Transverse colon (tissue), 4 donors: ENCODE data around the gene DLG2. TPM values are rescaled to one million over a fixed set of nuclear protein-coding genes. Genes with fewer than 3 reads are reported as not detected.

ENCODE experiments used
- DNase-seq: peaks from one replicate; pipeline ENCODE4 v3.0.0-alpha.2; 2019
- H3K27ac ChIP-seq, 4 donors: fragments of 200-600 bp; sonication (generic); 2 replicates each; pipeline ENCODE4 v1.5.1; 2016 to 2018; ENCODE audit warnings: inconsistent platforms in 4 of 4
- H3K27me3 ChIP-seq: fragments of 200-600 bp; sonication (generic); 2 replicates; pipeline ENCODE4 v1.5.1; 2017; ENCODE audit warnings: inconsistent platforms
- H3K36me3 ChIP-seq, 4 donors: fragments of 200-600 bp; sonication (generic); 2 replicates each; pipeline ENCODE4 v1.5.1; 2017 to 2019; ENCODE audit warnings: inconsistent platforms in 4 of 4
- H3K4me1 ChIP-seq, 4 donors: fragments of 200-600 bp; sonication (generic); 2 replicates each; pipeline ENCODE4 v1.5.1; 2017 to 2020; ENCODE audit warnings: inconsistent platforms in 4 of 4
- H3K4me3 ChIP-seq, 4 donors: fragments of 200-600 bp; sonication (generic); 1 replicate in 1 of 4; 2 replicates in 3 of 4; pipeline versions ENCODE4 v1.5.1 to v1.6.1; 2017 to 2019; ENCODE audit warnings: inconsistent platforms in 4 of 4
- H3K9me3 ChIP-seq, 2 donors: fragments of 200-600 bp; sonication (generic); 2 replicates each; pipeline ENCODE4 v1.5.1; 2017 to 2019; ENCODE audit warnings: inconsistent platforms in 2 of 2
- EP300 ChIP-seq: sonication (generic); formaldehyde crosslinking; IDR thresholded peaks from one replicate; pipeline ENCODE4 v1.6.1; 2017; ENCODE audit warnings: antibody characterized with exemption, low read depth
- POLR2A ChIP-seq: fragments of 450-650 bp; IDR thresholded peaks from one replicate; pipeline ENCODE4 v1.6.1; 2016; ENCODE audit warnings: antibody characterized with exemption, mild to moderate bottlenecking, moderate library complexity
- POLR2AphosphoS5 ChIP-seq, 3 donors: sonication (generic); formaldehyde crosslinking; IDR thresholded peaks; one replicate each; pipeline ENCODE4 v1.6.1; 2016; ENCODE audit warnings: antibody characterized with exemption in 3 of 3
- WGBS, 2 donors: methylation state at CpG; one replicate each; pipeline ENCODE4 v1.1.5; 2018; ENCODE audit warnings: low coverage in 1 of 2; 5-methylcytosine and 5-hydroxymethylcytosine counted together
- in situ Hi-C, 4 donors: fragments of 200-750 bp; cut with MboI; loops; one replicate each; pipeline versions ENCODE4 v1.15.0 to v1.15.1; 2017; ENCODE audit warnings: low sequenced_read_pairs in 3 of 4, low pct_ligation_motif_present in 1 of 4, low pct_unique_long_range_greater_than_20kb in 1 of 4
- intact Hi-C: fragments of 100-400 bp; cut with DNase I; formaldehyde crosslinking; loops from one replicate; pipeline ENCODE4 v1.15.1; 2023; ENCODE audit warnings: low total_unique reads
- total RNA-seq, 4 donors: library from RNA; depleted of rRNA; stranded (reverse); fragments of >200 nt; gene quantifications; one replicate each; pipeline ENCODE4 v1.1.0, GENCODE V29; 2016
- TF ChIP-seq, protein P1 (sequence below), 5 experiments: fragments of 200-600 bp in 3 of 5; fragments of 450-650 bp in 2 of 5; sonication (generic) in 3 of 5; IDR thresholded peaks; 1 replicate in 2 of 5; 2 replicates in 3 of 5; pipeline ENCODE4 v1.5.1; 2016 to 2017; ENCODE audit warnings: antibody characterized with exemption in 5 of 5, inconsistent platforms in 3 of 5, mild to moderate bottlenecking in 2 of 5, moderate library complexity in 1 of 5

Gene DLG2
- total RNA-seq, 4 donors from 2014 or later, result 1.9 to 28.3 (median 3.7) TPM

DNA sequence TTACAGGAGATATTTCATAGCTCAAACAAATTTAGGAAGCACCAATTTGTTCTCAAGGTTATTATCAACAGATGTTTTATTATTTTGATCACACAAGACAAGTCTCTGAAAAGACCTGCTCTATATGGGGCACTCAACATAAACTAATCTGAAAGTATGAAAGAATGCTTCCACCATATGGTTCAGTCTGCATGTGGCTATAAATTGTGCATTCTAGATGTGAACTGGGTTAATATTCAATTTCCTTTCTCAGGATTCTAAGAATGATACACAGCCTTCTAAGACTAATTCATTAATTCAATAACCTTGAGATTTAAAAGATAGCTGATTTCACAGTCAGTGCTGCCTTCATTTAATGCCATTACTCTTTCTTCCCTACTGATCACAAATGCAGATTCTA is 1489.6 kb downstream of the DLG2 start:
- H3K4me1 ChIP-seq, result no peaks in the 10 kb centered on the region
- H3K27ac ChIP-seq, result no peak overlapping the region
- TF ChIP-seq, protein P1, sequence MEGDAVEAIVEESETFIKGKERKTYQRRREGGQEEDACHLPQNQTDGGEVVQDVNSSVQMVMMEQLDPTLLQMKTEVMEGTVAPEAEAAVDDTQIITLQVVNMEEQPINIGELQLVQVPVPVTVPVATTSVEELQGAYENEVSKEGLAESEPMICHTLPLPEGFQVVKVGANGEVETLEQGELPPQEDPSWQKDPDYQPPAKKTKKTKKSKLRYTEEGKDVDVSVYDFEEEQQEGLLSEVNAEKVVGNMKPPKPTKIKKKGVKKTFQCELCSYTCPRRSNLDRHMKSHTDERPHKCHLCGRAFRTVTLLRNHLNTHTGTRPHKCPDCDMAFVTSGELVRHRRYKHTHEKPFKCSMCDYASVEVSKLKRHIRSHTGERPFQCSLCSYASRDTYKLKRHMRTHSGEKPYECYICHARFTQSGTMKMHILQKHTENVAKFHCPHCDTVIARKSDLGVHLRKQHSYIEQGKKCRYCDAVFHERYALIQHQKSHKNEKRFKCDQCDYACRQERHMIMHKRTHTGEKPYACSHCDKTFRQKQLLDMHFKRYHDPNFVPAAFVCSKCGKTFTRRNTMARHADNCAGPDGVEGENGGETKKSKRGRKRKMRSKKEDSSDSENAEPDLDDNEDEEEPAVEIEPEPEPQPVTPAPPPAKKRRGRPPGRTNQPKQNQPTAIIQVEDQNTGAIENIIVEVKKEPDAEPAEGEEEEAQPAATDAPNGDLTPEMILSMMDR (IDR thresholded peaks at IDR 0.05), result no peak
- no peak for TF ChIP-seq POLR2AphosphoS5 (IDR thresholded peaks at IDR 0.05)
- TF ChIP-seq EP300, result no peak
- no peak for TF ChIP-seq POLR2A
- no peaks in the 10 kb centered on the region for H3K27me3 ChIP-seq
- in situ Hi-C loops, result no loop called here
- intact Hi-C loops, result no loop called here
- no peak for DNase-seq
- no peak overlapping the region for H3K4me3 ChIP-seq
- no peaks in the 10 kb centered on the region for H3K36me3 ChIP-seq
- H3K9me3 ChIP-seq, result no peaks in the 10 kb centered on the region

DNA sequence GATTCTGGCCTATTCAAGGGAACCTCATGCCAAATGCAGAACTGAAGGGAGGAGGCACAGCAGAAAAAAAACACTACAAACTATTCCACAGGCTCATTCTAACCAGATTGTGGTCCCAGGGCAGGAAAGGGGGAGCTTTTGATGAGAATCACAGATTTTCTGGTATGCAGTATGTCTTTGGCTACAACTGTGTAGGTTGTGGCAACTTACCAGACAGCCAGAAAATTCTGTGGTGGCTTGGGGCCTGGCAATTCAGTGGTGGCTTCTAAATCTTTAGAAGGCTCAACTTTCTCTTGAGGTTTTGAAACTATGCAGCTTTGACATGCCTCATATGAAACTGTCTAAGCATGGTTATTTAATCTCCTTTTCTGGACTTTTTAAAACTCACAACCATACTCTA is 1490.2 kb downstream of the DLG2 start:
- Histone ChIP-seq H3K4me3 (no peak overlapping the region), H3K27me3 (no peaks in the 10 kb centered on the region), H3K9me3 (no peaks in the 10 kb centered on the region), H3K36me3 (no peaks in the 10 kb centered on the region), H3K4me1 (no peaks in the 10 kb centered on the region), H3K27ac (no peak overlapping the region)
- TF ChIP-seq EP300 (no peak), POLR2AphosphoS5 (IDR thresholded peaks at IDR 0.05) (no peak), POLR2A (no peak)
- TF ChIP-seq, protein P1 (IDR thresholded peaks at IDR 0.05), result no peak
- intact Hi-C loops, result no loop called here
- DNase-seq, result no peak
- in situ Hi-C loops, result no loop called here

DNA sequence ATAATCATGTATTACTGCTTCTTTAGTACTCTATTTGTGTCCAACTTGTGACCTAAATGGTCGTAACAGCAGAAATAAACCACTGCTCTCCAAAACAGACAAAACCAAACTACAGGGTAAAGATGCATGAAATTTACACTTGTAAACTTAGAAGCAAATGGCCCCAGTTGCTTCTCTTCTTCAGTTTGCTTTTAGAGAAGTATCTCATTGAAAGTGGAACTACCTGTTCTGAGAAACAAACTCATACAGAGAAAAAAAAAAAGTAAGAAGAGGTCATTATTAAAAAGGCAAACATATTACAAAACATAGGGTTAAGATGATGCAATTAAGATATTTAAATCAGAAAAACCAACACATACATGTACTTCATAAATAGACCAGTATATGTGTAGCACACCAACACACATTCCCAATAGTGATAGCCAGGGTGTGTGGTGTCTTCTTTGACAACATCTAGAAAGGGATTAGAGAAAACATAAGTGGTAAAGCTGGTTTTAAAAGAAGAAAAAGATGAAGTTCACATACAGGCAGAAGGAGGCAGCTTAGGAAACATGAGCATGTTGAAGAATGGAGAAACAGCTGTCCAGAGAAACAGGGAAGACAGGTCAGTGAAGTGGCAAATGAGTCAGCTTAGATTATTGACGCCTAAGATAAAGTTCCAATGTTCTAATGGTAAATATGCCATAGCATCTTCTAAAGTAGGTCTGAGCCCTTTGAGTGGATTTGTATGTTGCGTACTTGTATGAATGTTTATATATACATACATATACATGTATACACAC is 1496.3 kb downstream of the DLG2 start:
- no peak for DNase-seq
- no peak for TF ChIP-seq POLR2AphosphoS5 (IDR thresholded peaks at IDR 0.05)
- TF ChIP-seq, protein P1 (IDR thresholded peaks at IDR 0.05), result no peak
- TF ChIP-seq POLR2A, result no peak
- TF ChIP-seq EP300, result no peak
- WGBS, 2 donors, result 81 to 89% methylated on average over 2 to 3 of the region's 3 CpGs
- in situ Hi-C loops, result no loop called here
- Histone ChIP-seq H3K4me3 (no peak overlapping the region), H3K4me1 (no peaks in the 10 kb centered on the region), H3K9me3 (no peaks in the 10 kb centered on the region), H3K36me3 (no peaks in the 10 kb centered on the region), H3K27me3 (no peaks in the 10 kb centered on the region), H3K27ac (no peak overlapping the region)
- intact Hi-C loops, result no loop called here

DNA sequence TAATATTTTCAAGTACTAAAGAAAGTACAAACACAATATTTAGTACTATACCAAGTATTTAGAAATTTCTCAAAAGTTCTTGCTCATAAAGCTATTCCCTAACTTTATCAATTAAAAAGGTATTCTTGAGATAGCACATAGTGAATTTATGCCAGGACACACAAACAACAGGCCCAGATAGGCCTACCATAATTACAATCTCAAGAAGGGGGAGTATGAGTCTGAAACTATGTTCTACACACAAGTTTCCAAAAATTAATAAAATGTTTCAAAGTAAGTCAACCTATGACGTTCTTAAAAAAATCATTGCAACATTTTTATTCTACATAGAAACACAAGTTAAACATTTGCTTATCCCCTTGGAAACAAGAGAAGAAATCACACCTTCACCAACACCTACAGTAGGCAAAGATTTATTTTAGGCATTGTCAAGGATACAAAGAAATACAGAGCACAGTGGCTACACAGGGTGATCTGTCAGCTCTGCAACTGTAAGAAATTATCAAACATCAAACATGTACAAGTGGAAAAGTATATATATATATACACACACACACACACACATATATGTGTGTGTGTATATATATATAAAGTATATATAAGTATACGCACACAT is 1497.1 kb downstream of the DLG2 start:
- Histone ChIP-seq H3K4me1 (no peaks in the 10 kb centered on the region), H3K27me3 (no peaks in the 10 kb centered on the region), H3K27ac (no peak overlapping the region), H3K36me3 (no peaks in the 10 kb centered on the region), H3K9me3 (no peaks in the 10 kb centered on the region), H3K4me3 (no peak overlapping the region)
- intact Hi-C loops, result no loop called here
- no peak for DNase-seq
- in situ Hi-C loops, result no loop called here
- no peak for TF ChIP-seq EP300
- TF ChIP-seq, protein P1 (IDR thresholded peaks at IDR 0.05), result no peak
- no peak for TF ChIP-seq POLR2AphosphoS5 (IDR thresholded peaks at IDR 0.05)
- no peak for TF ChIP-seq POLR2A
- 72 to 81% methylated on average over 2 of the region's 2 CpGs for WGBS, 2 donors
